Measurements from ENCODE around the gene GDPD4.

GDPD4 gene

DNA sequence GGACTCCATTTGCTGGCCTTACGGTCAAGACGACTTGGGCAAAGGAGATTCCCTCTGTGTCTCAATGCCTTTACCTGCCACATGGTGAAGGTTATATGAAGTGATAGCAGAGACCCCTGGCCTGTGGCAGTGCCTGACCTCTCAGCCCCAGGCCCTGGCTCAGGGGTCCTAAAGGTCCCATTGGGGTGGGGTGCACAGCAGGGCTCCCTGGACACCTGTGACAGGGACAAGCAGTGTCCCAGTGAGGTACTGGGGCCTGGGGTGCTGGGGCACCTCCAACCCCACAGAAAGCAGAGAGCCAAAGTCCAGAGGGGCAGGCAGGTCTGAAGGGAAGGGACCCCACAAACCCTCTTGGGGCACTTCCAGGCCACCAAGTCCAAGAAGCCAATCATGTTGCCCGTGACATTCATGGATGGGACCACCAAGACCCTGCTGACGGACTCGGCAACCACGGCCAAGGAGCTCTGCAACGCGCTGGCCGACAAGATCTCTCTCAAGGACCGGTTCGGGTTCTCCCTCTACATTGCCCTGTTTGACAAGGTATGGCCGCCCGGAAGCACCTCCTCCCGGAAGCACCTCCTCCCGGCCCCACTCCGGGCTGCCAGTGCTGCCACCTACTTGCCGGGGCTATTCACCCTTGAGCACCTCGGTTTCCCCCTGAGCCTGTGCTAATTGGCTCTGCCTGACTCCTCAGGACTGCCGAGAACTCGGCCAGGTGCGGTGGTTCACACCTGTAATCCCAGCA is 111.0 kb downstream of the GDPD4 start:
- DNase-seq (ENCODE audit: low spot score), result no peak

DNA sequence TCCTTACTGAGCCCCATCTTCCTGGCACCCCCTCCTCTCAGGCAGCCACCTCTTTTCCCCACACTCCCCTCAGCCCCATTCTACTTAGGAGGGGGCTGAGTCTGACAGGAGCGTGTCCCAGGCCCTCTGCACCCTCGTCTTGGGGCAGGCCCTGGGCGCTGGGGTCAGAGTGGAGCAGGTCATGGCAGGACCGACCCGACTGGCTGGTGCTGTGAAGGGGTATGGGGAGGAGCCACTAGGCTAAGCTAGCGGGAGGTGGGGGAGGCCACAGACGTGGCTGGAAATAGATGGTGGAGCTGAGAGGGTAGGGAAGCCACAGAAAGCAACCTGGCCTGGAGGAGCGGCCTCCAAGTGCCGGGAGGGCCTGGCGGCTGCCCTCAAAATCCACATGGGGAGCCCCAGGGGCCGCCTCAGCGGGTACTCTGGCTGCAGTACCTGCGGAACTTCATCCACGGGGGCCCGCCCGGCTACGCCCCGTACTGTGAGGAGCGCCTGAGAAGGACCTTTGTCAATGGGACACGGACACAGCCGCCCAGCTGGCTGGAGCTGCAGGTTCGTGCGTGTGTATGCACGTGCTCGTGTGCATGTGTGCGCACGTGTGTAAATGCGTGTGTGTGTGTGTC is 111.8 kb downstream of the GDPD4 start:
- no peak for DNase-seq (ENCODE audit: low spot score)

DNA sequence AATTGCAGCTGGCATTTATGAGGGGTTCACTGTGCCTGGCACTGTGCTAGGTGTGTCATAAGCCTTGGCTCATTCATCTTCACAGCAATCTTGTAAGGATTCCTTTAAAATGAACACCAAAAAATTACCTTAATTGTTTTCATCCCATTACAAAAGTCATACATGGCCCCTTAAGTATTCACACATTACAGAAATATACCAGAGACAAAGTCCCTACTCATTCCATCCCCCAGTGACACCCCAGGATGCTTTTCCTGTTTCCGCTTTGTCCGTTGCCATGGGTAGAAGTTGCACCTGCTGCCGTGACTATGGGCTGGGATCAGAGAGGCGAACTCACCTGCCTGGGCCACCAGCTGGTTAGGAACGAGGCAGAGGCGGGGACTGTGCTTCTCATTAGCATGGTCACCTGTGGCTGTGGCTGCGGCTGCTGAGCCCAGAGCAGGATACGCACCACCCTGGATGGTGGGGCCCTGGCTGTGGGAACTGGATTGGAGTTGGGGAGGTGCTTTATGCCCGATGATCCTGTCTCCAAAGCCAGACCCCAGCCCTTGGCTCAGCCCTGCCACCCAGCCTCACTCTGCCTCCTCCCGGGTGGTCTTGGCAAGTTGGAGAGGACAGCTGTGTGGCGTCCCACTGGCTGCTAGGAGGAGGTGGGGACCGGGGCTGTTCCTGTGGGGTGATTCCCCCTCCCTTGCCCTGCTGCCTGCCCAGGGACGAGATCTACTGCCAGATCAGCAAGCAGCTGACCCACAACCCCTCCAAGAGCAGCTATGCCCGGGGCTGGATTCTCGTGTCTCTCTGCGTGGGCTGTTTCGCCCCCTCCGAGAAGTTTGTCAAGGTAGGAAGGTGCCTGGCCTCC is 112.6 kb downstream of the GDPD4 start:
- no peak for DNase-seq (ENCODE audit: low spot score)

DNA sequence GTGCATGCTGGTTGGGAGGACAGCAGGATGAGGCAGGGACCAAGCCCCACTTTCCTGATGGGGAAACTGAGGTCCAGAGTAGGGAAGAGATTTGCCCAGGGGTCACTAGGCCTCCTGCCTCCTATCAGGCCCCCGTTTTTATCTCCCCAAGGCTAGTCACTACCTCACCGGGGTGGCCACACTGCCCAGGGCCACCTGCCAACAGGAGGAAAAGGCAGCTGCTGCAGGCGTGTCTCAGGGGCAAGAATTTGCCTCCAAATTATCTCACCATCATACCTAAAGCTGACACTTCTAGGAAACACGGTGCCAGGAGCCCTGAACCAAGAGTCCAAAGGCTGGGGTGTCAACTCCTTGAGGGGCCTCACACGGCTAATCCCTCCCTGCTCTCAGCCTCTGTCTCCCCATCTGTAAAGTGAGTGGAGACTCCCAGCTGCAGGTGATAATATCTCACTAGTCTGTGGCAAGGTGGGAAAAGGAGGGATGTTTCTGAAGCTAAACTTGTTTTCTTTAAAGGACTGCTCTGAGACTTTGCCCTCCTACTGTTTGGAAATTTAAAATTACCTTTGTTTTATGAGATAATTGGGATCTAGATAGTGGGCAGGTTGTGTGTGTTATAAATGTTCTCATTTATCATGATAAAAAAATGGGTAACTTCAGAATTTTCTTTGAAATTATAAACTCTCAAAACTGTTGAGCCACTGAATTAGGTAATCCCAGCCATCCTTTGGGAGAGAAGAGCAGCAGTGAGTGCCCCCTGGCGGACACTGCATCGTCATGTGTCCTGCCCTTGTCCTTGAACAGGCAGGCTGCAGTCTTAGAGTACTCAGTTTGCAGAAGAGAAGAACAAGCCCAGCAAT is 113.5 kb downstream of the GDPD4 start:
- DNase-seq (ENCODE audit: low spot score), result peak; percentile 86

DNA sequence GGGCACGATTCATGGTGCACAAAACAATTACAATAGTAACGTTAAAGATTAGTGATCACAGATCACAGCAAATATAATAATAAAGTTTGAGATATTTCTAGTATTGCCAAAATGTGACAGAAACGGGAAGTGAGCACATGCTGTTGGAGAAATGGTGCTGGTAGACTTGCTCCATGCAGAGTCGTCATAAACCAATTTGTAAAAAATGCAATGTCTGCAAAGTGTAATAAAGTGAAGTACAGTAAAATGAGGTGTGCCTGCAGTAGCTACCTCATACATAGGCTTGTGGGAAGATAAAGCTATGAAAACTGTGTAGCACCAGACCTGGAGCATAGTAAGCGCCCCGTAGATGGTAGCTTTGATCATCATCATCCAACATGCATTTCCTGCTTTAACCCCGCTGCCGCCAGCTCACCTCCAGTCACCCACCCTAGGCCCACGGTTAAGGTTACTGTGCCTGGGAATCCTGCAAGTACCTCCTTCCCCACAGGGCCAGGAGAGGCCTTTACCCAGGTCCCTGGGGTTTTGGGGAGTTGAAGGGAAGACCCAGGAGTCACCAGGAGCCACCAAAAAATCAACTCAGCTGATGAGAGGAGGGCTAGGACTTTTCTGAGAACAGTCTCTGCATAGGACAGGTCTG is 114.3 kb downstream of the GDPD4 start:
- no peak for DNase-seq (ENCODE audit: low spot score)

DNA sequence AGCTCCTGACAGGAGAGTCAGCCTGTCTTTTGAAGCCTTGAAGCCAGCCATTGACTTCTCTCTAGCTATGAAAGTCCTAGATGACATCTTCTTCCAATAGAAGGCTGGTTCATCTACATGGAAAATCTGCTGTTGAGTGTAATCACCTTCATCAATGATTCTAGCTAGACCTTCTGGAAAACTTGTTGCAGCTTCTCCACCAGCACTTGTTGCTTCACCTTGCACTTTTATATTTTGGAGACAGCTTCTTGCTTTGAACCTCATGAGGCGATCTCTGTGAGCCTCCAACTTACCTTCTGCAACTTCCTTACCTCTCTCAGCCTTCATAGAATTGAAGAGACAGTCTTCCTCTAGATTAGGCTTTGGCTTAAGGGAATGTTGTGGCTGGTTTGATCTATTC is 115.2 kb downstream of the GDPD4 start:
- no peak for DNase-seq (ENCODE audit: low spot score)

DNA sequence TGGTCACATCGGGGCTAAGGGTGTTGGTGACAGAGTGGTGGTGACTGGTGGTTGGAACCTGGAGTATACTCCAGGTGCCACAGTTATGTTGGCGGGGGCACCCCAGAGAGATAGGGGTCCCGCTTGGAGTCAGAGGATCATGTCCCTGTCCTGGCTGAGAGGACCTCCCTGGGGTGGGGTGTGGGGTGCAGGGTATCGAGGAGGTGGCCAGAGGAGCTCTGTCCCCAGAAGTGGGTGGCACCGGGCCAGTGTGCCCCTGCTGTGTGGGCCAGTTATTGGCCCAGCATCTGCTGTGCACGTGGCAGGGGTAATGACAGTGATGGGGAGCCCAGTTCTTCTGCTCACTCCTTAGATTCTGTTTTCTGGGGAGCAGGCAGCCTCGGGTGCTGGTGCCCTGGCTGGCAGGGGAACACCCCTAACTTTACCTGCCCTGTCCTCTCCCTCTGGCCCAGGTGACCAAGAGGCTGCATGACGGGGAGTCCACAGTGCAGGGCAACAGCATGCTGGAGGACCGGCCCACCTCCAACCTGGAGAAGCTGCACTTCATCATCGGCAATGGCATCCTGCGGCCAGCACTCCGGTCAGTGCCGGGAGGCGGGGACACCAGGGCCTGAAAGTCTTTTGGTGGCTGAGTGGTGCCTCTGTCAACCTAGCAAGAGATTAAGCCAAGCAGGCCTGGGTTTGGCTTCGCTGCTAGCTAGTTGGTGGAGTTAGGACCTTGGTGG is 117.2 kb downstream of the GDPD4 start:
- no peak for DNase-seq (ENCODE audit: low spot score)

DNA sequence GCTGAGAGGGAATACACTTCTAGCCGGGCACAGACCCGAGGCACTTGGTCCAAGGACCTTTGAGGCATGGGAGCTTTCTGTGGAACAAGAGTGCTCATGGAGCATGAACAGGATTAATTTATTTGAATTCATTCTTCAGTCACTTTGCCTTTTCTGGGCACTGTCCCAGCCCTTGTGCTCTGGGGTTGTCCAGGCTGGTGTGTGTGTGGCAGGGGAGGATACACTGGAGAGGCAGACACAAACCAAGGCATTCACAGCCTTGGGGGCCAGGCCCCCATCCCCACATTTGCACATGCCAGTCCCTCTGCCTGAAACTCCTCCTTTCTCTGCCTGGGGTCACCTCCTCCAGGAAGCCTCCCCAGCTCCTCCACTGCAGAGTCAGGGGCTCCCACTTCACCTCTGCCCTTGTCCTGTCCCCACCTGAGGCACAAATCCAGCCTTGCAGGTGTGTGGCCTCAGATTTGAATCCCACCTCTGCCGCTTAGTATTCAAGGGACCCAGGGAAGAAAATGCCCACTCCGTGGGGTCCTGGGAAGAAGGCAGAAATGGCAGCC is 118.0 kb downstream of the GDPD4 start:
- DNase-seq (ENCODE audit: low spot score), result peak; percentile 63

DNA sequence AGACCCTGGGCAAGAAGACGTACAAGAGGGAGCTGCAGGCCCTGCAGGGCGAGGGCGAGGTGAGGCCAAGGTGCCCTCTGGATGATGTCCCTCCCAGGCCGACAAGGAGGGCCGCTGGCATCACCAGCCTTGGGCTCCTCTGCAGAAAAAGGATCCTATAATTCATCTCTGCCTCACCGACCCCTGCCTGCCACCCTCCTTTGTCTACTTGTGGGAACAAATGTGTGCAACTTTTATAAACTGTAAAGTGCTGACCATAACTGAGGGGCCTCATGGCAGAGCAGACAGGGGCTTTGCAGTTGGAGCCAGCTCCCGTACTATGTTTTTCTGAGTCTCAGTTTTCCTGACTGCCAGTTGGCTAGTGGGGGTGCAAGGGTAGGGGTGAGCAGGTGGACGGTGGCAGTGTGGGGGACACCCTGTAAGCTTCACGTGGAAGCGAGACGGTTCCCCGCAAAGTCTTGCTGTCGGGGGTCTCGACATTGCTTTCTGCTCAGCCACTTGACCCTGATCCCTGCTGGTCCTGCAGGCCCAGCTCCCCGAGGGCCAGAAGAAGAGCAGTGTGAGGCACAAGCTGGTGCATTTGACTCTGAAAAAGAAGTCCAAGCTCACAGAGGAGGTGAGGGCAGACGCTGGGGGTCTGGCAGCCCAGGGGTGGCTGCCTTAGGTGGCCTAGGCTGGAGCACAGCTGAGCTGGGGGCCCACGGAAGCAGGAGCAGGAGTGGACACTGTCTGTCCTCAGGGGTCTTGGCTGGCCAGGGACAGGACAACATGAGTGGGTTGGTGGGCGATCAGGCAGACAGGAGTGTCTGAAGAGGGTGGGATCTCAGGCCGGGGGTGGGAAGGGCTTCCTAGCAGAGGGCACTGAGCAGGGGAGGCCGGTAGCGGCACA is 118.7 kb downstream of the GDPD4 start:
- DNase-seq (ENCODE audit: low spot score), result no peak

DNA sequence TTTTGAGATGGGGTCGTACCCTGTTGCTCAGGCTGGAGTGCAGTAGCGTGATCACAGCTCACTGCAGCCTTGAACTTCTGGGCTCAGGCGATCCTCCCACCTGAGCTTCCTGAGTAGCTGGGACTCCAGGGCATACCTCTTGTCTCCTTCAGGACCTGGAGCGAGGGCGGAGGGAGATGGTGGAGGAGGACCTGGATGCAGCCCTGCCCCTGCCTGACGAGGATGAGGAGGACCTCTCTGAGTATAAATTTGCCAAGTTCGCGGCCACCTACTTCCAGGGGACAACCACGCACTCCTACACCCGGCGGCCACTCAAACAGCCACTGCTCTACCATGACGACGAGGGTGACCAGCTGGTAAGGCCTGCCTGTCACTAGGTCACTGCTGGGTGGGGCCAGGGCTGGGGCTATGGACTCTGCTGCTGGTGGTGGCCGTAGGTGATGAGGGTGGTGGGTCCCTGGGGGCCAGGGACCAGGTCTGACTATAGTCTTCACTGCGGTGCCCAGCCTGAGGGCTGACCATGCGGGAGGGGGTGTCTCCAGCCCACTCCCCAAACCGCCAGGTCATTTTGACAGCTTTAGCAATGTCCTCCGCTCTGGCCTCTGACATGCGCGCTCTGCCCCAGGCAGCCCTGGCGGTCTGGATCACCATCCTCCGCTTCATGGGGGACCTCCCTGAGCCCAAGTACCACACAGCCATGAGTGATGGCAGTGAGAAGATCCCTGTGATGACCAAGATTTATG is 119.5 kb downstream of the GDPD4 start:
- no peak for DNase-seq (ENCODE audit: low spot score)

DNA sequence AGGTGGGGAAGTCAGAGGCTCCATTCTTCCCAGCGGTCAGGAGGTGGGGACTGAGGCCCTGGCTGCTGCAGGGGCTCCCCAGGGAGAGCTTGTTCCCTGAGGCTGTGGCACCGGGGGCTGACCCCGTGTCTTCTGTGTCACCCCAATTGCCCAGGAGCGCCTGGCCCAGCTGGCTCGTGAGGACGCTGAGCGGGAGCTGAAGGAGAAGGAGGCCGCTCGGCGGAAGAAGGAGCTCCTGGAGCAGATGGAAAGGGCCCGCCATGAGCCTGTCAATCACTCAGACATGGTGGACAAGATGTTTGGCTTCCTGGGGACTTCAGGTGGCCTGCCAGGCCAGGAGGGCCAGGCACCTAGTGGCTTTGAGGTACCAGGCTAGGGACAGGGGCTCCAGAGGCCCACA is 120.3 kb downstream of the GDPD4 start:
- DNase-seq (ENCODE audit: low spot score), result no peak

DNA sequence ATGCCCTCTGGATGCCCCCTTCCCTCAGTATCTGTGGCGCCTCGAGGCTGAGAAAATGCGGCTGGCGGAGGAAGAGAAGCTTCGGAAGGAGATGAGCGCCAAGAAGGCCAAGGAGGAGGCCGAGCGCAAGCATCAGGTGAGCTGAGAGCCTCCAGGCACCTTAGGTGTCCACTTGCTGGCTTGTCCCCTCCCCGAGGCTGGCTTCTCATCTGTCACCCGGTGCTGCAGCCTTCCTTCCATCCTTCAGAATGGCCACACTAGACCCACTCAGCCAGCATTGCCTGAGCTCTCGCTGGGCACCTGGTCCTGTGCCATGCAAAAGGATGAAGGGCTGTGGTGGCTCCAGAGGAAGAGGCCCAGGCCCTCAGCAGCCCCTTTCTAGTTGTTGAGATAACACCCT is 121.1 kb downstream of the GDPD4 start:
- DNase-seq (ENCODE audit: low spot score), result no peak

DNA sequence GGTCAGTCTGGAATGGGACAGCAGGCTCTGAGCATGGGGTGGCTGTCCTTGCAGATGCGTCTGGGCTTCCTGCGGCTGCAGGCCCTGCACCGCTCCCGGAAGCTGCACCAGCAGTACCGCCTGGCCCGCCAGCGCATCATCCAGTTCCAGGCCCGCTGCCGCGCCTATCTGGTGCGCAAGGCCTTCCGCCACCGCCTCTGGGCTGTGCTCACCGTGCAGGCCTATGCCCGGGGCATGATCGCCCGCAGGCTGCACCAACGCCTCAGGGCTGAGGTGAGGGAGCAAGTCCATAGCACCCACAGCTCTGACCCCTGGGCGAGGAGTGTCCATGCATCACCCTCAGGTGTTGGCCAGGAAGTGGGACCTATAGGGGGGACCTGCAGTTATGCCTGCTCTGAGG is 121.8 kb downstream of the GDPD4 start:
- no peak for DNase-seq (ENCODE audit: low spot score)

DNA sequence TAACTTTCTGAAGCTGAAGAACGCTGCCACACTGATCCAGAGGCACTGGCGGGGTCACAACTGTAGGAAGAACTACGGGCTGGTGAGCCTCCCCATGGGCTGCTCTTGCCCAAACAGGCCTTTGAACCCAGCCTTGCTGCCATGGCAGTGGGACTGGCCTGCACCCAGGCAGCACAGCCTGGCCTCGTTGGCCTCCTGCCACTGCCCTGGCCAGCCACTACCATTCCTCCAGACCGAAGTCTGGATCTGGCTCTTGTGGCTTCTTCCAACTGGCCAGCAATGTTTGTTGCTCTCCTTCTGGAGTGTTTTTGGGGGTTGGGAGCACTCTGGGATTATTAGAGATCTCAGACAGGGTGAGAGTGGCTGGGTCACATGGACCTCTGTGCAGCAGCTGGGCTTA is 122.4 kb downstream of the GDPD4 start:
- peak; percentile 26 for DNase-seq (ENCODE audit: low spot score)

DNA sequence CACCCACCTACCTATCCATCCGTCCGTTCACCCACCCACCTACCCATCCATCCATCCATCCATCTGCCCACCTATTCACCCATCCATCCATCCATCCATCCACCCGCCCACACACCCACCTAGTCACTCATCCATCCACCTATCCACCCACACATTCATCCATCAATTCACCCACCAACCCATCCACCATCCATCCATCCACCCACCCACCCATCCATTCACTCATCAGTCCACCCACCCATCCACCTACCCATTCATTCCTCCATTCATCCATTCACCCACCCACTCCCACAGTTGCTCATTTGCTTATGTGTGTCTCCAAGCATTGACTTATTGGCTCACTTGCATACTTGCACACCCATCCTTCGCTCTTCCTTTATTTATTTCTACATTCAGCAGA is 123.3 kb downstream of the GDPD4 start:
- DNase-seq (ENCODE audit: low spot score), result no peak

DNA sequence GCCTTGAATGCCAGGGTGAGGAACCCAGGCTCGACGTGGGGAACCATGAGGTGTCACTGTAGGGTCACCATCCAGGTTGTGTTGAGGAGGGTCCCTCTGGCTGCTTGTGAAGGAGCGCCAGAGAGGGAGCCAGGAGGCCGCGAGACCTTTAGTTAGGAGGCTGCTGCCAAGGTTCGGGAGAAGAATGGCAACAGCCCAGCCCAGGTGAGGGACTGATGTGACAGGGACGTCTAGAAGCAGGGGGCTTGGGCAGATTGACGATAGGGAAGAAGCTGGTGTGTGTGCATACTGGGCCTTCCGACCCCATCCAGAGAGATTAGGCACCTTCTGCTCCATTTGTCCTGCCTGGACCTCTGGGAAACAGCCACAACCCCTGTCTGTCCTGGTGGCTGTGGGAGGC is 124.5 kb downstream of the GDPD4 start:
- no peak for DNase-seq (ENCODE audit: low spot score)

DNA sequence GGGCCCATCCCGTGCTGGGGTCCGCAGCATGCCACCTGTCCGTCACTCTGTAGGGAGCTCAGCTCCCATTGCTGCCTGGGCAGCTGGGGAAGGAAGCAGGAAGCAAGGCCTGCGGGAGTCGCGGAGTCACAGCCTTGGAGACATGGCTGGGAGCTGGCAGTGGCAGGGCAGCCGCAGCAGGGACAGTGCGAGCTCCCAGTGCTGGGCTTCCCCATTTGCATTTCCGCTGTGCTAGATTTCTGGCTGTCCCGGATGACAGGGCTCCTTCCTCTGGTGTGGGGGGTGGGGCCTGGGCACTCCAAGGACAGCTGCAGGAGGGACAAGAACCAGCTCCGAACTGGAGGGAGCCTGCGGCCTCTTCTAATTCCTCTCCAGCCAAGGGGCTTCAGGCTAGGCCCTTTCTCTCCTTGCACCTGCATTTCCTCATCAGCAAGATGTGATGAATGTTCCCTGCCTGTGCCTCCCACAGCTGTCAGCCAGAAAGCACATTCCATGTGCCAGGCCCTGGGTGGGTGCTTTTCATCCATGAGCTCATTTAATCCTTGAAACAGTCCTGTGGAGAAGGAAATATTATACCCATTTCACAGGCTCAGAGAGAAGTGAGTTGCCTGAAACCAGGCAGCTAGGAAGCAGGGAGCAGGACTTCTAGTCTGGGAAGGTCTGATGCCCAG is 125.5 kb downstream of the GDPD4 start:
- DNase-seq (ENCODE audit: low spot score), result peak; percentile 44

All from pons (tissue), 1 donor.